Measurements from ENCODE around the gene GPR132. TPM values are rescaled to one million over a fixed set of nuclear protein-coding genes. Genes with fewer than 3 reads are reported as not detected.

The GPR132 gene
- total and polyA plus RNA-seq, 11 donors: 0.27 to 5.3 (median 0.75) TPM

GRCh38 chr14:105045710-105046326 is 19.4 kb downstream of the GPR132 start:
- intact Hi-C loops (cut with DNase I): loop anchor here in 9 of 10 donors (1.0 to 10.0 kb wide), 10 partner anchors 41 to 281 kb away; no protein-coding TSS in a partner anchor
- H3K27me3 ChIP-seq: peaks cover 0 to 12% (median 0%) of the 10 kb centered on the region in 9 donors

GRCh38 chr14:105043641-105044040 is 21.6 kb downstream of the GPR132 start:
- Histone ChIP-seq H3K4me1 (peaks cover 0 to 12% (median 0%) of the 10 kb centered on the region in 12 donors), H3K4me3 (no peak overlapping the region), H3K27ac (no peak overlapping the region), H3K9me3 (no peaks in the 10 kb centered on the region), H3K36me3 (no peaks in the 10 kb centered on the region), H3K27me3 (peaks cover 0 to 12% (median 0%) of the 10 kb centered on the region in 9 donors)
- WGBS, 4 donors: 74 to 85% (median 81%) methylated on average over 7 of the region's 7 CpGs
- DNase-seq (no peak), ATAC-seq (no peak)
- intact Hi-C loops (cut with DNase I): loop anchor here in 9 of 10 donors (2.0 to 10.0 kb wide), 6 partner anchors 66 to 279 kb away; partner anchors contain the start of gene AHNAK2 (in 1 of the 9)
- TF ChIP-seq CTCF (IDR thresholded peaks at IDR 0.05): no peak
- no peak for TF ChIP-seq POLR2A (IDR thresholded peaks at IDR 0.05)

More at GRCh38 chr14:105045710-105046326, 19.4 kb downstream of the GPR132 start:
- 5 to 11% (median 9%) methylated on average over 27 to 42 of the region's 42 CpGs for whole genome bisulfite sequencing, 4 donors
- no peak overlapping the region for H3K27ac ChIP-seq
- peaks cover 0 to 20% (median 0%) of the 10 kb centered on the region in 9 donors for H3K36me3 ChIP-seq
- peak; percentile 67 to 94 (median 90) for ATAC-seq
- H3K4me3 ChIP-seq: peak overlapping the region in 4 of 12 donors; percentile 4 to 22 (median 17)
- H3K4me1 ChIP-seq: peaks cover 0 to 12% (median 0%) of the 10 kb centered on the region in 12 donors
- TF ChIP-seq CTCF (IDR thresholded peaks at IDR 0.05) (peak in 10 of 12 donors; percentile 99 to 100 (median 100)), POLR2A (IDR thresholded peaks at IDR 0.05) (no peak)
- DNase-seq: peak; percentile 88 to 96 (median 89)
- H3K9me3 ChIP-seq: no peaks in the 10 kb centered on the region

- Histone ChIP-seq H3K9me3 (no peaks in the 10 kb centered on the region), H3K27me3 (peaks cover 0 to 12% (median 0%) of the 10 kb centered on the region in 9 donors), H3K27ac (no peak overlapping the region), H3K4me1 (peaks cover 0 to 12% (median 0%) of the 10 kb centered on the region in 12 donors), H3K36me3 (no peaks in the 10 kb centered on the region), H3K4me3 (no peak overlapping the region)
- ATAC-seq: no peak
- intact Hi-C loops (cut with DNase I): loop anchor here in 6 of 10 donors (2.0 to 10.0 kb wide), 5 partner anchors 66 to 278 kb away; partner anchors contain the start of gene AHNAK2 (in 1 of the 6)
- DNase-seq: no peak
- no peak for TF ChIP-seq POLR2A (IDR thresholded peaks at IDR 0.05)
- TF ChIP-seq CTCF (IDR thresholded peaks at IDR 0.05): no peak
- WGBS, 4 donors: 87 to 92% (median 90%) methylated on average over 12 to 17 of the region's 17 CpGs
Observed at GRCh38 chr14:105042813-105043212, 22.4 kb downstream of the GPR132 start.

Data from heart left ventricle (tissue), 16 donors.